IMR-90 (cell line): ENCODE data around the gene SRP19. TPM values are rescaled to one million over a fixed set of nuclear protein-coding genes. Genes with fewer than 3 reads are reported as not detected.

Source experiments
- ATAC-seq: fragments of 200-7000 bp; cut with Tn5 transposase; 2 replicates; pipeline ENCODE4 v1.9.1; 2020; ENCODE audit warnings: low read depth, mild to moderate bottlenecking, moderate library complexity
- BruUV-seq: library from RNA; stranded (reverse); fragments of 400-500 nt; replicated peaks from 2 replicates; lab custom pipeline; 2021; lab: Mats Ljungman, UMichigan
- CTCF ChIA-PET: fragments of 300-600 bp; formaldehyde crosslinking; extraction: SDS; loops from one replicate; lab custom pipeline; 2021; ENCODE audit warnings: antibody characterized with exemption; lab: Yijun Ruan, JAX
- POLR2A ChIA-PET: fragments of 300-600 bp; sonication (Branson Sonifier 250); formaldehyde crosslinking; loops from one replicate; lab custom pipeline; 2022; ENCODE audit warnings: antibody characterized with exemption; ENCODE audit not compliant: unreplicated experiment; lab: Charles Lee
- DNase-seq: peaks from one replicate; pipeline ENCODE4 v3.0.0; 2013
- H2AFZ ChIP-seq: replicated peaks from 2 replicates; pipeline ENCODE3; 2013; ENCODE audit warnings: low read length, mild to moderate bottlenecking; ENCODE audit not compliant: poor library complexity
- H2AK5ac ChIP-seq: 2 replicates; pipeline ENCODE4 v1.6.1; 2013; ENCODE audit warnings: low read depth, low read length, inconsistent platforms
- H2AK9ac ChIP-seq: replicated peaks from 2 replicates; pipeline ENCODE3; 2013; ENCODE audit warnings: mild to moderate bottlenecking, low read depth, low read length, moderate library complexity; ENCODE audit not compliant: poor library complexity
- H2BK120ac ChIP-seq: 2 replicates; pipeline ENCODE4 v1.6.1; 2013; ENCODE audit warnings: low read depth, low read length, inconsistent platforms
- H2BK15ac ChIP-seq: 3 replicates; pipeline ENCODE4 v1.6.1; 2013; ENCODE audit warnings: low read depth, low read length, inconsistent platforms
- H2BK20ac ChIP-seq: 2 replicates; pipeline ENCODE4 v1.6.1; 2013; ENCODE audit warnings: low read depth, mild to moderate bottlenecking, inconsistent platforms, low read length, moderate library complexity
- H2BK5ac ChIP-seq: 2 replicates; pipeline ENCODE4 v1.6.1; 2013; ENCODE audit warnings: mild to moderate bottlenecking, low read depth, low read length, inconsistent platforms; ENCODE audit not compliant: poor library complexity, severe bottlenecking
- H3K14ac ChIP-seq: replicated peaks from 2 replicates; pipeline ENCODE4 v1.6.1; 2013; ENCODE audit warnings: low read depth, low read length, inconsistent platforms
- H3K18ac ChIP-seq: 2 replicates; pipeline ENCODE4 v1.6.1; 2013; ENCODE audit warnings: low read depth, low read length, control low read depth
- H3K23ac ChIP-seq: 2 replicates; pipeline ENCODE4 v1.6.1; 2013; ENCODE audit warnings: low read depth, low read length, inconsistent platforms
- H3K27ac ChIP-seq: 2 replicates; pipeline ENCODE4 v1.5.1; 2013; ENCODE audit warnings: mild to moderate bottlenecking, control low read depth, low read length; ENCODE audit not compliant: insufficient read depth
- H3K27me3 ChIP-seq: 2 replicates; pipeline ENCODE4 v1.6.1; 2013; ENCODE audit warnings: low read length; ENCODE audit not compliant: control insufficient read depth, insufficient read depth
- H3K36me3 ChIP-seq: 2 replicates; pipeline ENCODE4 v1.6.1; 2013; ENCODE audit warnings: low read length, mixed read lengths; ENCODE audit not compliant: control insufficient read depth, insufficient read depth
- H3K4ac ChIP-seq: 2 replicates; pipeline ENCODE4 v1.6.1; 2013; ENCODE audit warnings: low read depth, low read length, inconsistent platforms
- H3K4me1 ChIP-seq: 2 replicates; pipeline ENCODE4 v1.6.1; 2013; ENCODE audit warnings: low read length, mixed read lengths; ENCODE audit not compliant: control insufficient read depth, insufficient read depth
- H3K4me2 ChIP-seq: 2 replicates; pipeline ENCODE4 v1.6.1; 2013; ENCODE audit warnings: low read depth, mild to moderate bottlenecking, control low read depth, low read length, moderate library complexity
- H3K4me3 ChIP-seq: 2 replicates; pipeline ENCODE4 v1.5.1; 2013; ENCODE audit warnings: low read depth, mild to moderate bottlenecking, control low read depth, low read length, moderate library complexity; ENCODE audit not compliant: insufficient read depth
- H3K56ac ChIP-seq: 2 replicates; pipeline ENCODE4 v1.6.1; 2013; ENCODE audit warnings: low read length, inconsistent platforms; ENCODE audit not compliant: insufficient read depth; ENCODE audit errors: extremely low read depth
- H3K79me1 ChIP-seq, 2 experiments: 2 replicates each; pipeline ENCODE4 v1.6.1; 2013; ENCODE audit warnings: low read length in 2 of 2, inconsistent platforms in 1 of 2, low read depth in 1 of 2
- H3K9ac ChIP-seq: 2 replicates; pipeline ENCODE4 v1.6.1; 2013; ENCODE audit warnings: low read depth, low read length, control low read depth
- H3K9me1 ChIP-seq: 2 replicates; pipeline ENCODE4 v1.6.1; 2013; ENCODE audit warnings: low read length, inconsistent platforms; ENCODE audit not compliant: insufficient read depth
- H3K9me3 ChIP-seq: 2 replicates; pipeline ENCODE4 v1.6.1; 2013; ENCODE audit warnings: low read length; ENCODE audit not compliant: control insufficient read depth, insufficient read depth
- H4K20me1 ChIP-seq: 2 replicates; pipeline ENCODE4 v1.6.1; 2013; ENCODE audit warnings: low read length, inconsistent platforms; ENCODE audit not compliant: insufficient read depth
- H4K5ac ChIP-seq: 2 replicates; pipeline ENCODE4 v1.6.1; 2013; ENCODE audit warnings: mild to moderate bottlenecking, low read depth, low read length, control low read depth
- H4K8ac ChIP-seq, 2 experiments: 2 replicates each; pipeline ENCODE4 v1.6.1; 2013; ENCODE audit warnings: low read depth in 2 of 2, low read length in 2 of 2, control low read depth in 1 of 2, inconsistent platforms in 1 of 2
- H4K91ac ChIP-seq: 2 replicates; pipeline ENCODE4 v1.6.1; 2013; ENCODE audit warnings: low read depth, low read length, inconsistent platforms; ENCODE audit not compliant: insufficient read depth
- BHLHE40 ChIP-seq: fragments of 150-350 bp; IDR thresholded peaks from 2 replicates; pipeline ENCODE4 v1.6.1; 2016; ENCODE audit warnings: mild to moderate bottlenecking, low read depth, low read length
- CEBPB ChIP-seq: IDR thresholded peaks from 2 replicates; pipeline ENCODE4 v1.6.1; 2012; ENCODE audit warnings: low read depth, low read length, improper control_type of control experiment
- CHD1 ChIP-seq: IDR thresholded peaks from 2 replicates; pipeline ENCODE4 v1.6.1; 2012; ENCODE audit warnings: low read depth, low read length, improper control_type of control experiment
- CTCF ChIP-seq: conservative IDR thresholded peaks from 2 replicates; pipeline ENCODE4 v1.5.1; 2012; ENCODE audit warnings: mild to moderate bottlenecking, low read depth, low read length, improper control_type of control experiment
- FOS ChIP-seq: fragments of 150-350 bp; IDR thresholded peaks from 2 replicates; pipeline ENCODE4 v1.6.1; 2016; ENCODE audit warnings: low read depth, low read length
- MAFK ChIP-seq: IDR thresholded peaks from 2 replicates; pipeline ENCODE4 v1.6.1; 2012; ENCODE audit warnings: low read depth, low read length, improper control_type of control experiment
- MAZ ChIP-seq: IDR thresholded peaks from 2 replicates; pipeline ENCODE4 v1.6.1; 2012; ENCODE audit warnings: low read depth, mild to moderate bottlenecking, low read length, improper control_type of control experiment, moderate library complexity, borderline replicate concordance
- NFE2L2 ChIP-seq: fragments of 150-350 bp; IDR thresholded peaks from 2 replicates; pipeline ENCODE4 v1.6.1; 2016; ENCODE audit warnings: low read depth, mild to moderate bottlenecking, low read length
- POLR2A ChIP-seq: IDR thresholded peaks from 2 replicates; pipeline ENCODE4 v1.6.1; 2012; ENCODE audit warnings: mild to moderate bottlenecking, low read depth, low read length
- RAD21 ChIP-seq: IDR thresholded peaks from 2 replicates; pipeline ENCODE4 v1.6.1; 2012; ENCODE audit warnings: low read length, improper control_type of control experiment
- RCOR1 ChIP-seq: IDR thresholded peaks from 2 replicates; pipeline ENCODE4 v1.6.1; 2012; ENCODE audit warnings: mild to moderate bottlenecking, low read length, improper control_type of control experiment; ENCODE audit not compliant: insufficient replicate concordance
- RFX5 ChIP-seq: IDR thresholded peaks from 2 replicates; pipeline ENCODE4 v1.8.0; 2012; ENCODE audit warnings: low read depth, mild to moderate bottlenecking, low read length, moderate library complexity
- SMC3 ChIP-seq: fragments of 150-350 bp; IDR thresholded peaks from 2 replicates; pipeline ENCODE4 v1.6.1; 2016; ENCODE audit warnings: low read depth, mild to moderate bottlenecking, antibody characterized with exemption, low read length, moderate library complexity
- dilution Hi-C: fragments of 300-500 bp; cut with HindIII; formaldehyde crosslinking; loops from one replicate; pipeline ENCODE4 v1.14.3; 2018; ENCODE audit warnings: low sequenced_read_pairs; ENCODE audit not compliant: unreplicated experiment
- in situ Hi-C: fragments of 300-500 bp; cut with MboI; formaldehyde crosslinking; loops from 3 replicates; pipeline ENCODE4 v1.14.3; 2019; ENCODE audit warnings: low sequenced_read_pairs, inconsistent platforms, mixed read lengths
- intact Hi-C: fragments of 100-400 bp; cut with micrococcal nuclease; formaldehyde crosslinking; loops from 2 replicates; pipeline ENCODE4 v1.10.0; 2022
- polyA plus RNA-seq, 3 experiments: library from polyadenylated mRNA; depleted of rRNA; stranded (reverse); fragments of >200 nt; gene quantifications; 2 replicates each; pipeline ENCODE4 v1.2.3, GENCODE V29; 2012; ENCODE audit warnings: low replicate concordance in 1 of 3
- total RNA-seq: library from RNA; depleted of rRNA; stranded (reverse); fragments of >200 nt; gene quantifications from 2 replicates; pipeline ENCODE4 v1.2.3, GENCODE V29; 2012
- TF ChIP-seq, protein P1 (sequence below): fragments of 150-350 bp; IDR thresholded peaks from 2 replicates; pipeline ENCODE4 v1.6.1; 2016; ENCODE audit warnings: low read depth, mild to moderate bottlenecking, low read length, moderate library complexity, borderline replicate concordance

SRP19 gene
- total and polyA plus RNA-seq, 2 of the 4 experiments (the other 2 are of a cell fraction), result 10.0 to 61.5 TPM

- Histone ChIP-seq H3K4ac (no peak overlapping the region), H2BK5ac (no peak overlapping the region), H3K4me1 (no peaks in the 10 kb centered on the region), H3K79me1 (no peaks in the 10 kb centered on the region; a peak in 1 of 4 replicates), H2AK9ac (no peak overlapping the region), H2BK120ac (no peak overlapping the region), H3K4me2 (no peak overlapping the region), H2AK5ac (no peak overlapping the region), H3K14ac (no peak overlapping the region), H3K9me3 (no peaks in the 10 kb centered on the region), H2AFZ (no peak overlapping the region), H2BK20ac (no peak overlapping the region), H3K27ac (no peak overlapping the region), H3K9ac (no peak overlapping the region), H2BK15ac (no peak overlapping the region), H3K9me1 (no peaks in the 10 kb centered on the region), H3K27me3 (no peaks in the 10 kb centered on the region), H3K23ac (no peak overlapping the region), H4K20me1 (no peaks in the 10 kb centered on the region), H3K4me3 (no peak overlapping the region), H4K91ac (no peak overlapping the region), H4K5ac (no peak overlapping the region), H3K18ac (no peak overlapping the region), H3K36me3 (peaks cover 14% of the 10 kb centered on the region), H3K56ac (no peak overlapping the region), H4K8ac (no peak overlapping the region)
- ATAC-seq (no peak), DNase-seq (no peak)
- dilution Hi-C loops, result no loop called here
- CTCF ChIA-PET, result no interaction called here
- TF ChIP-seq FOS (no peak), SMC3 (no peak), BHLHE40 (no peak), RAD21 (no peak), CHD1 (no peak), MAZ (no peak), CEBPB (no peak), MAFK (no peak), POLR2A (no peak), NFE2L2 (no peak), RFX5 (no peak), CTCF (no peak), RCOR1 (no peak)
- TF ChIP-seq, protein P1, sequence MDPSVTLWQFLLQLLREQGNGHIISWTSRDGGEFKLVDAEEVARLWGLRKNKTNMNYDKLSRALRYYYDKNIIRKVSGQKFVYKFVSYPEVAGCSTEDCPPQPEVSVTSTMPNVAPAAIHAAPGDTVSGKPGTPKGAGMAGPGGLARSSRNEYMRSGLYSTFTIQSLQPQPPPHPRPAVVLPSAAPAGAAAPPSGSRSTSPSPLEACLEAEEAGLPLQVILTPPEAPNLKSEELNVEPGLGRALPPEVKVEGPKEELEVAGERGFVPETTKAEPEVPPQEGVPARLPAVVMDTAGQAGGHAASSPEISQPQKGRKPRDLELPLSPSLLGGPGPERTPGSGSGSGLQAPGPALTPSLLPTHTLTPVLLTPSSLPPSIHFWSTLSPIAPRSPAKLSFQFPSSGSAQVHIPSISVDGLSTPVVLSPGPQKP, result no peak
- POLR2A ChIA-PET, result no interaction called here
- no TSS peak for BruUV-seq
- intact Hi-C loops, result no loop called here
- in situ Hi-C loops, result no loop called here
These were observed 36.9 kb upstream of the SRP19 start for GRCh38 chr5:112824197-112824596.
